Vagina (tissue), 2 donors: ENCODE measurements around the gene PRRG2.

Experiments
- CTCF ChIP-seq, 3 experiments: fragments of 450-650 bp in 2 of 3; fragments of 200-600 bp in 1 of 3; sonication (generic) in 1 of 3; IDR thresholded peaks; one replicate each; pipeline ENCODE4 v1.5.1; 2017 to 2019; ENCODE audit warnings: antibody characterized with exemption in 3 of 3, mild to moderate bottlenecking in 2 of 3, moderate library complexity in 2 of 3
- POLR2A ChIP-seq, 2 donors: fragments of 450-650 bp; IDR thresholded peaks; one replicate each; pipeline ENCODE4 v1.6.1; 2017; ENCODE audit warnings: antibody characterized with exemption in 2 of 2, mild to moderate bottlenecking in 2 of 2, moderate library complexity in 2 of 2
- POLR2AphosphoS5 ChIP-seq, 2 donors: sonication (generic); formaldehyde crosslinking; IDR thresholded peaks; one replicate each; pipeline ENCODE4 v1.9.0; 2017; ENCODE audit warnings: antibody characterized with exemption in 2 of 2, mild to moderate bottlenecking in 2 of 2, low read depth in 1 of 2; ENCODE audit not compliant: insufficient read depth in 1 of 2

- peak in 1 of 2 donors; percentile 10 for TF ChIP-seq POLR2AphosphoS5 (IDR thresholded peaks at IDR 0.05; ENCODE audit: insufficient read depth in 1 of 2, low read depth in 1 of 2)
- TF ChIP-seq CTCF (IDR thresholded peaks at IDR 0.05), result no peak
- no peak for TF ChIP-seq POLR2A (IDR thresholded peaks at IDR 0.05)
Measured at GRCh38 chr19:49593233-49594113, 12.4 kb downstream of the PRRG2 start.
